Activated CD8-positive, alpha-beta memory T cell treated with anti-CD3 and anti-CD28 coated beads, Interleukin-2, amount 50 U/mL, for 1 hour (primary cell): ENCODE results near the gene TCIRG1.

Experiments used
- DNase-seq: peaks from one replicate; pipeline ENCODE4 v3.0.0-alpha.2; 2020; ENCODE audit errors: extremely low read depth

Gene TCIRG1

GRCh38 chr11:68006606-68007166 lies 32.1 kb upstream of the TCIRG1 start:
- no peak for DNase-seq

GRCh38 chr11:68007498-68008380 lies 31.1 kb upstream of the TCIRG1 start:
- no peak for DNase-seq

- DNase-seq, result no peak
Measured at GRCh38 chr11:68008381-68009337, 30.2 kb upstream of the TCIRG1 start.

GRCh38 chr11:68009391-68010089 lies 29.3 kb upstream of the TCIRG1 start:
- DNase-seq, result no peak

- DNase-seq, result no peak
Measured at GRCh38 chr11:68010090-68011041, 28.5 kb upstream of the TCIRG1 start, which contains the start of gene ALDH3B1. Gene ALDH3B1, plus strand, starts transcription at chr11:68010327. Its CDS starts 4,971 bp downstream, at chr11:68015298.

- no peak for DNase-seq
Measured at GRCh38 chr11:68011051-68011943, 27.5 kb upstream of the TCIRG1 start.

- no peak for DNase-seq
Measured at GRCh38 chr11:68012044-68012842, 26.6 kb upstream of the TCIRG1 start.

- no peak for DNase-seq
Measured at GRCh38 chr11:68012843-68013610, 25.8 kb upstream of the TCIRG1 start.

- DNase-seq, result no peak
Measured at GRCh38 chr11:68013611-68014156, 25.1 kb upstream of the TCIRG1 start.

- no peak for DNase-seq
Measured at GRCh38 chr11:68014157-68014946, 24.5 kb upstream of the TCIRG1 start.

- DNase-seq, result no peak
Measured at GRCh38 chr11:68014947-68015447, 23.8 kb upstream of the TCIRG1 start.

GRCh38 chr11:68015467-68015866 lies 23.4 kb upstream of the TCIRG1 start:
- no peak for DNase-seq

GRCh38 chr11:68016161-68016903 lies 22.5 kb upstream of the TCIRG1 start:
- no peak for DNase-seq

- DNase-seq, result no peak
Measured at GRCh38 chr11:68016904-68017817, 21.7 kb upstream of the TCIRG1 start.
